ENCODE results near the gene FTO. TPM values are rescaled to one million over a fixed set of nuclear protein-coding genes. Genes with fewer than 3 reads are reported as not detected.

Gene FTO
- total and polyA plus RNA-seq, 2 of the 8 experiments (the other 6 are each of a cell fraction or from before 2014, with no cell fraction given): 34.5 to 59.8 TPM

GRCh38 chr16:54069601-54070239 is 365.8 kb downstream of the FTO start (continued):
- no peak for TF ChIP-seq CHD7 (IDR thresholded peaks at IDR 0.05; ENCODE audit: insufficient replicate concordance, low read length)

Data from H1 (cell line).